Measurements from ENCODE around the gene PSD2. TPM values are rescaled to one million over a fixed set of nuclear protein-coding genes. Genes with fewer than 3 reads are reported as not detected.

Gene PSD2
- total and polyA plus RNA-seq, 8 donors = 0.06 to 0.66 (median 0.16) TPM

GRCh38 chr5:139888370-139888769, 92.8 kb downstream of the PSD2 start:
- no peaks in the 10 kb centered on the region for H3K27me3 ChIP-seq
- H3K36me3 ChIP-seq = no peaks in the 10 kb centered on the region
- FAIRE-seq (no peak), ATAC-seq (no peak), DNase-seq (no peak)
- intact Hi-C loops (cut with DNase I) = no loop called here
- H3K4me1 ChIP-seq = no peaks in the 10 kb centered on the region
- no peak overlapping the region for H3K27ac ChIP-seq
- 90 to 91% methylated on average over 4 of the region's 4 CpGs for WGBS, 2 donors
- no peaks in the 10 kb centered on the region for H3K9me3 ChIP-seq
- H3K4me3 ChIP-seq = no peak overlapping the region
- TF ChIP-seq CTCF (IDR thresholded peaks at IDR 0.05) = no peak

GRCh38 chr5:139889410-139889809, 93.8 kb downstream of the PSD2 start:
- Histone ChIP-seq H3K27ac (no peak overlapping the region), H3K4me3 (no peak overlapping the region), H3K9me3 (no peaks in the 10 kb centered on the region), H3K27me3 (no peaks in the 10 kb centered on the region), H3K4me1 (no peaks in the 10 kb centered on the region), H3K36me3 (no peaks in the 10 kb centered on the region)
- TF ChIP-seq CTCF (IDR thresholded peaks at IDR 0.05) = no peak
- FAIRE-seq = no peak
- no peak for ATAC-seq
- no peak for DNase-seq
- WGBS, 2 donors = 96 to 98% methylated on average over 2 of the region's 2 CpGs
- intact Hi-C loops (cut with DNase I) = no loop called here

GRCh38 chr5:139893873-139894272, 98.3 kb downstream of the PSD2 start:
- 93% methylated on average over 9 of the region's 9 CpGs for WGBS, 2 donors
- DNase-seq (no peak), FAIRE-seq (no peak), ATAC-seq (no peak)
- intact Hi-C loops (cut with DNase I) = no loop called here
- Histone ChIP-seq H3K4me1 (no peaks in the 10 kb centered on the region), H3K27me3 (no peaks in the 10 kb centered on the region), H3K4me3 (no peak overlapping the region), H3K36me3 (no peaks in the 10 kb centered on the region), H3K9me3 (no peaks in the 10 kb centered on the region), H3K27ac (no peak overlapping the region)
- TF ChIP-seq CTCF (IDR thresholded peaks at IDR 0.05) = no peak

Other genes with a start within 250 kb of the PSD2 start
- 10 to 100 TPM; 36.5 to 59.3 (median 47.0) TPM for gene UBE2D2, start 234.5 kb upstream of the PSD2 start, total RNA-seq
- 10 to 100 TPM; 38.8 to 47.7 TPM for gene UBE2D2, start 234.5 kb upstream of the PSD2 start, polyA plus RNA-seq
- 10 to 100 TPM; 39.5 to 70.5 (median 45.4) TPM for gene CXXC5, start 147.5 kb upstream of the PSD2 start, total RNA-seq
- gene CXXC5, start 147.5 kb upstream of the PSD2 start, polyA plus RNA-seq = 10 to 100 TPM; 33.0 to 36.4 TPM
- 1 to 10 TPM; 1.5 to 5.2 (median 3.7) TPM for gene NRG2, start 247.5 kb downstream of the PSD2 start, total RNA-seq
- gene NRG2, start 247.5 kb downstream of the PSD2 start, polyA plus RNA-seq = 1 to 10 TPM; 1.2 to 3.3 TPM

Data from pancreas (tissue), 10 donors.